ENCODE measurements around the gene RCBTB2. TPM values are rescaled to one million over a fixed set of nuclear protein-coding genes. Genes with fewer than 3 reads are reported as not detected.

Gene RCBTB2
- total RNA-seq, 1 donor, result 3.5 TPM

DNA sequence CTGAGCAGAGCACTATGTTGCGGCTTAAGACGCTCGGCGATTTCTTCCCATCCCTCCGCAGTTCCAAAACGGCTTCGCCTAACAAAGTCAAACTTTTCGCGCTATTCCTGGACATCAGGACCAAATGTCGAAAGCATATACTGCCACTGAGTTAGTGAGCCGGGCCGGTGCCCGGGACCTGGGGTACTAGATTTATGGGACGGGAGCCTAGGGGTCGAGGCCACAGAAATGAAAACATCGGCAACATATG is 699 bp downstream of the RCBTB2 start:
- DNase-seq (ENCODE audit: low read depth in 2 of 3, low spot score in 2 of 3), result no peak

DNA sequence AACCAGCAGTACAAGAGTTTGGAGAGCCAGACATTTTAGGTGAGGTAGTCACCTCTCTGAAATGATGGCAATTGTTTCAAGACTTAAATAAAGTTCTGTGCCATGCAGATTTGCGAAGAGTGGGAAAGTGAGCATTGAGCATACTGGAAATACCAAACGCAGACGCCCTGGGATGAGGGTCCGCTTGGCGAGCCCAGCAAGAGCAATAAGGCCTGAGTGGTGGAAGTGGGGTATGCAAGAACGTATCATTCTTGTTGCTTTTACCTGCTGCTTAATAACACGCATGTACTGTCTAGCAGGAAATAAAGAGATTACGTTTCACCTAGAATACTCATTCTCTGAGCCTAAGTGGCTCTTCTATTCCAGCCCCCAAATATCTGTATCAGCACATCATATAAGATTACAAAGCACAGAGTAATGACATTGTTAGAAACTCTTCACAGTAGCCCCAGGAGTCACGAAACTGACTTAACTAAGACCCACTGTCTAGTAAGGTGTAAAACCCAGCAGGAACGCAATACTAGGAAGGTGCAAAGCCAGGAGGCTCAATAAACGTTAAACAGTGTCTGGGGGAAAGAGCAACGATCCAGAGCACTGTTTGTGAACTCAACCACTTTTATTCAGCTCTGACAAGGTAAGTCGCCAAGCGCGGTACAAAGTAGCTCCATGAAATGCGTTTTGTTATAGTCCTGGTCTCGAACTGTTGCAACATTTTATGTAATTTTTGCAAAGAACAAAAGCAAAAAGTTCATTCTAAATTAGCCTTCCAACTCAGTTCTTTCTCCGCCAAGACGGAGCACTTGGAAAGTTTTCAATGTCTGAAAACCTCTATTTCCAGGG is 1.2 kb downstream of the RCBTB2 start:
- peak in 1 of 3 donors; percentile 23 for DNase-seq (ENCODE audit: low read depth in 2 of 3, low spot score in 2 of 3)

DNA sequence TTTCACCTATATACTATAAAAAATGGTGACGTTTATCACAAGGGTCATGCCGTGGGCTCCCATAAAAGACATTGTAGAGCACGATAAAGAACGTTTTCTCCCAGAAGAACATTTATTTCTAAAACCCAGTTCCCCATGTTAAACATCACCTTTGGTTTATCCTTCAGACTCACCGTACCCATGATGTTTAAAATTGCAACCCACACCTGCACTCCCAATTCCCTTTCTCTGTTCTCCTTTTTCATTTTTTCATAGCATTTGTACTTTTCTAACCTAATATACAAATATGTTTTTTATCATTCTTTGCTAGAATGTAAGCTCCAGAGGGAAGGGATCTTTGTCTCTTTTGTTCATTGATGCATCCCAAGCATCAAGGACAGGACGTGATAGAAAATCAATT is 2.0 kb downstream of the RCBTB2 start:
- no peak for DNase-seq (ENCODE audit: low read depth in 2 of 3, low spot score in 2 of 3)

DNA sequence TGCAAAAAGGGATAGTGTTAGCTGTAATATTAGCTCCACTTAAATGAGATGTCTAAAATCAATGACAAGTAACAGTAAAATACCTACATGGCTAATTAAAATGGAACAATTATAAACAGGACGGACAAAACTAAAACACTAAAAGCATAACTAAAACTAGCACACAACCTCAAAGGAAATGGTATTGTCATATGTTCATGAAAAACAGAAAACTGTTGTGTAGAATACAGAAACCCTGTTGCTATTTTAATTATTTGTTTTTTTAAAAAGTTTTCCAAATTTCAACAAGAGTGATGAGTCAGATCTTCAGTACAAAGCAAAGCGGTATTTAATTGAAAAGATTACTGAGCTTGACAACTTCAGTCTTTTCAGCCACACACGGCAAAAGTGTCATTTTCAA is 4.2 kb downstream of the RCBTB2 start:
- no peak for DNase-seq (ENCODE audit: low read depth in 2 of 3, low spot score in 2 of 3)

DNA sequence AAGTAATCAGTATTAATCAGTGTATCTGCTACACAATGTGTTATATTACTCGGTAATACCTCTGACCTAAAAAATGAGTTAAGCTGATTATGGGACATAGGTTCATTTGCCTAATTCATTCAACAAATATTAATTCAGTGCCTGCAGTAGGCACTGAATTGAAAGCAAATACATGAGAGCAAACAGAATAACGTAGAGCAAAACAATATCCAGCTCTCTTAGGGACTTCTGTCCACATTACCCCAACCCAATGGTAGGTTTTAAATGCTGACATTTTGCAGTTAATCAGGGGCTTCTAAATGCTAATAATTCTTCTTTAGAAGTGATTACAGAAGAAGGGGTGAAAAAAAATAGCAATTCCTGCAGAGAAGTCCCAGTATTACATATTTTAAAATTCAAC is 4.9 kb downstream of the RCBTB2 start:
- DNase-seq (ENCODE audit: low read depth in 2 of 3, low spot score in 2 of 3), result no peak

DNA sequence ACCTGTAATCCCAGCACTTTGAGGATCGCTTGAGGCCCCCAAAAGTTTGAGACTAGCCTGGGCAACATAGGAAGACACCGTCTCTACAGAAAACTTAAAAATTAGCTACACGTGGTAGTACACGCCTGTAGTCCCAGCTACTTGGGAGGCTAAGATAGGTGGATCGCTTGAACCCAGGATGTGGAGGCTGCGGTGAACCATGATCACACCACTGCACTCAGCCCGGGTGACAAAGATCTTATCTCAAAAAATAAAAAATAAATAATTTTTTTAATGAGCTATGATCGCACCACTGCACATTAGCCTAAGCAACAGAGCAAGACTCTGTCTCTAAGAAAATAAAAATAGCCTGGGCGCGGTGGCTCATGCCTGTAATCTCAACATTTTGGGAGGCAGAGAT is 6.6 kb downstream of the RCBTB2 start:
- DNase-seq (ENCODE audit: low read depth in 2 of 3, low spot score in 2 of 3), result no peak

DNA sequence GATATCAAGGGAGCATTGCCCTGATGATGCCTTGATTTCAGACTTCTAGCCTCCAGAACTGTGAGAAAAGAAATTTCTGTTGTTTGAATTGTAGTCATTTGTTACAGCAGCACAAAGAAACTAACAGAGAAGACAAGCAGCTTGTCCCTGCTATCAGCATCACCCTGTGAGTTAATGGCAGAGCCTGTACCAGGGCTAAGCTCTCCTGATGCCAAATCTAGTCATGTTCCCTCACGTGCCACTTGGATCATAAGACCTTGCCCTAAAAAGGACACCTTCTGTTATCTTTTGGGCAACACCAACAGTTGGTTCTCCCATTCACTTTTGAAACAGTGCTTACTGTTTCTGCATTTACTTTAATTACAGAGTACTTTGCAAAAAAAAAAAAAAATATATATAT is 14.8 kb downstream of the RCBTB2 start:
- no peak for DNase-seq (ENCODE audit: low read depth in 2 of 3, low spot score in 2 of 3)

DNA sequence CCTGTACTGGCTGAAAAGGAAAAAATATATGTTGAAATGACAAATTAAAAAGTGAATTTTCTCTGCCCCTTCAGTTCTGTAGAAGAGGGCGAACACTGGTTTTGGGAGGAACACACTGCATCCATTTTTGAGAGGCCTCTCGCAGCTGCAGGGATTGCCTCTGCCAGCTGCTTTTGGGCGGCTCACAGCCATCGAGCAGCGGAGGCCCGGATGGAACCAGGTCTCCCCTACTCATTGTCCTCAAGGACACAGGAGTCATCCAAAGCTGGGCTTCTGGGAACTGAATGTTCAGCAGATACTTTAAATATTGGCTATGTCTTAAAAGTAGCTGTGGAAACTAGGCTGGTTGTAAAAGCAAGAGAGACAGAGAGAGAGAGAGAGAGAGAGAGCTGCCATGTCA is 17.1 kb downstream of the RCBTB2 start:
- no peak for DNase-seq (ENCODE audit: low read depth in 2 of 3, low spot score in 2 of 3)

DNA sequence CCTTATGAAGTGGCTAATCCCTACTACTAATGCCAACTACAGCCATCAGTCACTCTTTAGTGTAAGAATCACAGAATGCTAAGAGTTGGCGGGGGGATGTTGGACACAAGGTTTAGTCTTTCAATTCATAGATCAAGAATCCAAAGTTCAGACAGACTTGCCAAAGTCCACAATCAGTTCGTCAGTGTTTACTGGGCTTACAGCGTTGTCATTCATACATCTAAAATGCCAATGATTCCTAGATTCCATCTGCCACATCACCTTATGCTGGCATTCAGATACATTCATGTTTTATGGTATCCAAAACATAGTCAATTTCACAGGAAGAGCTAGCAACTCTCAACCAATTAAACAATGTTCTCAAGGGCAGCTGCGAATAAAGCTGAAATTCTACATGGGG is 18.1 kb downstream of the RCBTB2 start:
- DNase-seq (ENCODE audit: low read depth in 2 of 3, low spot score in 2 of 3), result no peak

DNA sequence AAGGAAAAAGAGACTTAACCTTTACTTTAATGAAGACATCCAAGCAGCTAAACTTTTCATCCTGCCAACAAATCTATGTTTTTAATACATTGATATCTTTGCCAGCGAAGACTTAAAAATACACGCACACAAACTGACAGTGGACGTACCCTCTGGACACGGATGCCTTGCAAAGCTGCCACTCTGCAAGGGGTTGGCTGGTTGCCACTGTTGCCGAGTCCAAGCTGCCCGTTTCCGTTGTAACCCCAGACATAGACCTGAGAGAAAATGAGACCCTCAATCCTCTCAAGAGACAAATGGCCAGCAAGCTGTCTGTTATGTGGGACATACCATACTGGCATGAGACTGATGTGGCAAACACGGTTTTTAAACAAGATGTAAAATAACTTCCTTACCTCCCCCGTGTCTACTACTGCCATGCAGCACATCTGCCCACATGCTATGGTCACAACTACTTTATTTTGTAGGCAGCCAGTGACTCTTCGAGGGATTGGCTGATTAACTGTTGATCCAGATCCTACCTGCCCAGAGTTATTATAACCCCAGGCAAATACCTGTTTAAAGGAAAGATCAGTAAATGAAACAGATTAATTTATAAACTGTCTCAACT is 21.2 kb downstream of the RCBTB2 start:
- DNase-seq (ENCODE audit: low read depth in 2 of 3, low spot score in 2 of 3), result no peak

DNA sequence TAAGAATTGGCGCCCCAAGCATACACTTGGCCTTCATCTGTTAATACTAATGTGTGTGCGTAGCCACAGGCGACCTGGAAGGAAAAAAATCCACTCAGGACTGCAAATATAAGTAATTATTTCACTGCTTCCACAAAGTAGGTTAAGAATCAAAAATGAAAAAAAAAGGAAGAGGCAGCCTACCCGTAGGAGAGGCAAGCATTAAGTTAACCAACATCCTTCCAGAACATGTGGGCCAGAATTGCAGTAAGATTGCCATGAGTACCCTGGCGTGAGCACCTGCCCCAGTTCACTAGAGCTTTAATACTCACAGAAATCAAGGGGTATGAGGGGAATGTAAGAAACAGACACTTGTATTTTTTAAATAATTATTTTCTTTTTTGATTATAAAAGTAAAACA is 22.2 kb downstream of the RCBTB2 start:
- no peak for DNase-seq (ENCODE audit: low read depth in 2 of 3, low spot score in 2 of 3)

DNA sequence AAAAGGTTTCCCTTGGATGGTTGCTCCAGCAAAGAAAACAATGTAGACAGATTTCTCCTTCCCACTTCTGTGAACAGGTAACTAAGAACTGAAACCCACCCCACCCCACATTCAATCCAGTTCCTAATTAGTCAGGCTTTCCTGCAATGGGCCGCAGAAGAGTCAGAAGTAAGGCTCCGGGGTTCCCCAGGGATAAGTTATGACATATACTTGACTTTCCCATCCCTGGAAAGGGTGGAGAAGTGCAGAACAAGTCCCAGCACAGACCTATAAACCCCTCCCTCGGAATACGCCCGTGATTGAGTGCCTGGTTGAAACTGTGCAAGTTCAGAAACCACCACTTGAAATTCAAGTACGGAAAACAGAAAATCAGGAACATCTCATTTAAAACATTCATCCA is 24.9 kb downstream of the RCBTB2 start:
- no peak for DNase-seq (ENCODE audit: low read depth in 2 of 3, low spot score in 2 of 3)

DNA sequence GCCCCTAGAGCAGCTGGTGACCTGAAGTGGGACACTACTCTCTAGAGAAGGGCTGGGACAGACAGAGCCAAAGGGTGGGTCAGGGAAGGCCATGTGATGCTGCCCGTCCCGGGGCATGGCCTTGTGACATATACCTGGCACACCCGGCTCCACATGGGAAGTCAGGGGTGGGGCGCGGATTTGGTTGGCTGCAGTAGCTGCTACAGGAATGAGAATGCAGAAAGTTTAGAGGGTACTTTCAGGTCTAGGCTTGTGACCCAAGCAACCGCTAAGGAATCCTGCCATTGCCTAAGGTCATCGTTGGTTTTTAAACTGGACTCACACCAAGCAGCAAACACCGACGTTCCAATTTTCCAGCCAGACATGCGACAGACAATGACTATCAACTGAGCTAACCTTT is 25.9 kb downstream of the RCBTB2 start:
- no peak for DNase-seq (ENCODE audit: low read depth in 2 of 3, low spot score in 2 of 3)

DNA sequence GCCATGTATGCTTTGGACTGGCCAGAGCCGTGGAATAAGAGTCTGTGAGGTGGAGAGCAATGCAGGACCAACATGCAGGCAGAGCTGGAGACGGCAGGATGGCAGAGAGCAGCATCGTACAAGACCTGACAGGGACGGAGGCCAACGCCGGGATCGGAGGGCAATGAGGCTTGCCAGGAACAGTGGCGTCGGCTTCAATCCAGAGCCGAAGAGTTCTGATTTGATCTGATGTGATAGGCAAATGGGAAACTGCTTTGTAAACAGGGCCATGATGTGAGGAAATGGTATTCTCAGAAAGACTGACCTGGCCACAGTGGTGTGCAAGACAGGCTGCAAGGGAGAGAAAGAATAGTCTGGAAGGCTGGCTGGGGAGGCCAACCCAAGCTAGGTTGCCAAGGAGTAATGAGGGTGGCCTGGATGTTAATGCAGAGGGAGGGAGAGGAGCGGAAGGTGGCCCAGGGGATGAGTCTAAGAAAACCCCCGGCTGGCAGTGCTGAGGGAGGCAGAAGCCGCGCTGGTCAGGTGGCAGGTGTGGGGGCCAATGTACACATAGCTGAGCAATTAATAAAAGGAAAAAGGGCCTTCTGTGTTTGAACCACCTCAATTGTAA is 26.7 kb downstream of the RCBTB2 start:
- no peak for DNase-seq (ENCODE audit: low read depth in 2 of 3, low spot score in 2 of 3)

DNA sequence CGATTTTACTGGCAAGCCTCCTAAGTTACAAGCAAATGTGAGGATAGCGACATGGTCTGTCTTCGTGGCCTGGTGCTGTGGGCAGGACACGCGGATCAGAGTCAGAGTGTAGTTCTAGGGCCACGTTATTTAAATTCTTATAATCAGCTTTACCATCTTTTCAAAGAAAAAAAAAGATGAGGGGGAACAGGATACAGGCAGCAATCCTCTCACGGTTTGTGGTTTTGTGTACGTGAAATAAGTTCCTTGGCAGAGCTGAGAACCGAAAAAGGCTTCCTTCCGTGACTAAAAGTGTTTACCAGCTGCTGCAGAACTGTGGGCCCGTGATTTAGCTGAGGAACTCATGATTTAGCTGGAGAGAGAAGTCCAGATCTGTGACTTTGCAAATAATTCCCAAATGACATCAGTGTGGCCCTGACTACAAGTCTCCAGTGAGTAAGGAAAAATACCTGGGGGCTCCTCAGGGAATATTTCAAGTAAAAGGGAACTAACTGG is 27.2 kb downstream of the RCBTB2 start:
- DNase-seq (ENCODE audit: low read depth in 2 of 3, low spot score in 2 of 3), result peak; percentile 28 to 97 (median 94)

DNA sequence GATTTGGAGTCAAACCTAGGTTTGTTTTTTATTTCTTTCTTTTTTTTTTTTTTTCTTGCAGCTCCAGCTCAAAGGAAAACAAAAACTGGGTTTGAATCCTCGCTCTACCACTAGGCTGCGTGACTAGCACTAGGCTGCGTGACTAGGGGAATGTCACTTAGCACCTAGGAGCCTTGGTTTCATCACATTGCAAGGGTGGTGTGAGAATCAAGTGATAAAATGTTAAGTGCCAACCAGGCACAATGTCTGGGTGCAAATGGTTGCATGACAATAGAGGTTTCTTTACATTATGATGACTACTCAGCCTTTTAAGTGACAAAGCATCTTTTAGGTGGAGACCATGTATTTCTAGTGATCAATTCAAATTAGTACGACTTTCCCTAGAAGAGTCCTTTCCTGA is 27.9 kb downstream of the RCBTB2 start:
- DNase-seq (ENCODE audit: low read depth in 2 of 3, low spot score in 2 of 3), result peak in 1 of 3 donors; percentile 21

DNA sequence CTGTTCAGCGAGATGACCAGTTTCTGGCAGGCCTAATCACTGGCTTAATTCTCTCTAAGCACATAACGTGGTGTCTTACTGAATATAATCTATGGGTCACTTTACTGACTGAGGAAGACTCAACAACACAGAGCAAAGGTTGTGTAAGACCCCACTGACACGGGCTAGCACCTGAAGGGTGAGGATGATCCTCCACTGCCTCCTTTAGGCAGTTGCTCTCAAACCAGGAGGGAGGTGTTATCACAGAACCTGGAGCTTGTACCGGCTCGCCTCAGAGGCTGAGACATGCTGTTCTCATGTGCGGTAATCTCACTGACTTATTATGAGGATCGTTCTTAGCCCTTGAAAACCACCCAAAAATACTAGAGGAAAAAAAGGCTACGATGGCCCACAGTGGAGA is 28.3 kb downstream of the RCBTB2 start:
- peak in 1 of 3 donors; percentile 12 for DNase-seq (ENCODE audit: low read depth in 2 of 3, low spot score in 2 of 3)

DNA sequence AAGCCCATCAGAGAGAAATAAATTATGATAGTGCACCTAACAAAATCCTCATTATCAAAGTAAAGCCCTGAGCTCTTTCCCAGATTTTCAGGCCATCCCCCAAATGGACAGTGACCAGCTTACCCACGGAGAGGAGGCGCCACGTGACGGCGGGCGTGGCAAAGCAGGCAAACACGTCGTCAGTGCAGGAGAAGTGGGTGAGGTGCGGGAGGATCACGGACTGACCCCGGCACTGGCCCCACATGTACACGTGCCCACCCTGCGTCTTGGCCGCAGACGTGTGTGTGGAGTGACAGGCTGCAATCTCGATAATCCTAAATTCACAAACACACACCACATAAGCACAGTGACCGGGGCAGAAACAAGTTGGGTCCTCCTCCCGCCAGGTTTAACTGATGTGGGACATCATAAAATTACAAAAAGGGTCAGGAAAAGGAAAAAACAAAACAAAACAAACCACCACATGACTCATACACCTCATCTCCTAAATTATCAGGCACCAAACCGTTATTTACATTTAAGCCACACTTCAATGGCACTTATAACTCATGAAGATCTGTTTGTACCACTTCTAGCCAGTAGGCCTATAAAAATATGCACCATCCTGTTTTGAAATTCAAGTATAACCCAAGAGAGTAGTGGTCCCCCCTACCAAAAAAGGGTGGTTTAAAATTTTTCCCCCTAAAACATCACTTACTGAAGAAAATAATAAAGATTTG is 30.1 kb downstream of the RCBTB2 start:
- no peak for DNase-seq (ENCODE audit: low read depth in 2 of 3, low spot score in 2 of 3)

DNA sequence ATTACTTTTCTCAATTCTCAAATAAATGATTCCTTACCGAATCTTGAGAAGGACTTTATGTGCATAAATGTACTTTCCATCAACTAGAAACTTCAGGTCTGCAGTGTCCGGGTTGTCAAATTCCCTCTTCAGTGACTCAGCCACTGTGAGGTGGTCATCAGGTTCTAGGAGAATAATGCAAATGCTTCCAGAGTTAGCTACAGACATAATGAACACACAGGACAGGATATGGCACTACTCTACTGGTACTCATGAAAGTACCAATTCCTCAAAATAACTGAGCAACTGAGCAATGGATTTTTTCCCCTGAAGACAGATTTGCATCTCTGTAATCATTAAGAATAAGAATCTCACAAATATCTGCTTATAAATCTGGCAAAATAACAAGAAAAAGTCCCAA is 31.2 kb downstream of the RCBTB2 start:
- no peak for DNase-seq (ENCODE audit: low read depth in 2 of 3, low spot score in 2 of 3)

DNA sequence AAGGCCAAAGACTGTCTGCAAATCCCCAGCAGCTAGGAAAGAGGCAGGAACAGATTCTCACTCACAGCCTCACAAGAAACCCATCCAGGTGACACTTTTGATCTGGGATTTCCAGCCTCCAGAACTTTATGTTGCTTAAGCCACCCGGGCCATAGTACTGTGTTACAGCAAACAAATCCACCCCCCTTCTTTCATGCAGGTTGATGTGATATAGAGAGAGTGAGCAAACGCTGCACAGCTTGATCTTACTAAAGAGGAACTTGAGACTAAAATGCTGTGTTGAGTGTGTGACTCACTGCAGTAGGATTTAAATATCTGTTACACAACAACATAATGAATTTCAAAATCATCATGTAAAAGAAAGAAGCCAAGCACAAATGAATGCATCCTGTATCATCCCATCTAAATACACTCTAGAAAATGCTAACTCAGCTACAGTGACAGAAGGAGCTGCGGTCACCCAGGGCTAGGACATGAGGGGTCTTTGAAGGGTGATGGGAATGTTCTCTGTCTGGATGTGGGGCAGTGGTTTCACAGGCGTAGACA is 32.2 kb downstream of the RCBTB2 start:
- DNase-seq (ENCODE audit: low read depth in 2 of 3, low spot score in 2 of 3), result peak in 2 of 3 donors; percentile 80 to 87

DNA sequence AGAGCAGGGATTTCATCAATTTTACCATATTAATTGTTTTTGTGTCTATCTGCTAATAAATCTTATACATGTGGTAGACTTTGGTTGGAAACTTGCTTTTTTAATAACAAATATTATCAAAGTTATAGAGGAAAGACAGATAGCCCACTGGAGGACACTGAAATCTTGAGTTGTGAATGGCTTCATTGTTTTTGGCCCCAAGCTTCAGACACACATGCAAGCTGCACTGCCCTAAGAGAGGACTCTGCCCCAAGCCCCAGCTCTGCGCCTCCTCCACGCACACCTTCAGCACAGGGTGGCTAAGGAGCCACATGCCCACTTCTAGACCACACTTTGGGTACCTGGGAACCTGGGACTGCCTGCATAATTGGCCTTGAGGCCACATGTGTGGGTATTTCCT is 35.2 kb downstream of the RCBTB2 start:
- DNase-seq (ENCODE audit: low read depth in 2 of 3, low spot score in 2 of 3), result no peak

Data from hematopoietic multipotent progenitor cell (in vitro differentiated cells).